A673 (cell line): ENCODE results near the gene ARFRP1. TPM values are rescaled to one million over a fixed set of nuclear protein-coding genes. Genes with fewer than 3 reads are reported as not detected.

Experiments
- BruUV-seq: library from RNA; stranded (reverse); fragments of 400-500 nt; replicated peaks from 2 replicates; lab custom pipeline; 2021; lab: Mats Ljungman, UMichigan
- CTCF ChIA-PET: fragments of 300-600 bp; sonication (Branson Sonifier 250); formaldehyde crosslinking; loops from one replicate; lab custom pipeline; 2022; ENCODE audit warnings: antibody characterized with exemption; lab: Charles Lee
- POLR2A ChIA-PET: fragments of 300-600 bp; sonication (Branson Sonifier 250); formaldehyde crosslinking; loops from one replicate; lab custom pipeline; 2022; ENCODE audit warnings: antibody characterized with exemption; ENCODE audit not compliant: low non-redundant PET; lab: Charles Lee
- DNase-seq: peaks from one replicate; pipeline ENCODE4 v3.0.0-alpha.2; 2015; ENCODE audit warnings: low spot score
- H3K27ac ChIP-seq: fragments of 200-600 bp; sonication (generic); 2 replicates; pipeline ENCODE4 v1.5.1; 2016; ENCODE audit warnings: mixed run types, low read depth, mild to moderate bottlenecking, mixed read lengths, antibody characterized with exemption, low read length; ENCODE audit not compliant: poor library complexity, severe bottlenecking
- H3K27me3 ChIP-seq: fragments of 200-600 bp; sonication (generic); replicated peaks from 2 replicates; pipeline ENCODE4 v1.6.1; 2017; ENCODE audit warnings: mixed run types, low read depth, mild to moderate bottlenecking, mixed read lengths, antibody characterized with exemption, low read length; ENCODE audit not compliant: insufficient read depth, poor library complexity
- H3K36me3 ChIP-seq: fragments of 200-600 bp; sonication (generic); 2 replicates; pipeline ENCODE4 v1.6.1; 2016; ENCODE audit warnings: mixed run types, mild to moderate bottlenecking, mixed read lengths, antibody characterized with exemption, low read length; ENCODE audit not compliant: insufficient read depth, poor library complexity, severe bottlenecking
- H3K4me1 ChIP-seq: fragments of 200-600 bp; sonication (generic); 2 replicates; pipeline ENCODE4 v1.6.1; 2017; ENCODE audit warnings: mixed run types, mild to moderate bottlenecking, mixed read lengths, antibody characterized with exemption, low read length; ENCODE audit not compliant: insufficient read depth, poor library complexity, severe bottlenecking
- H3K4me3 ChIP-seq: fragments of 200-600 bp; sonication (generic); 2 replicates; pipeline ENCODE4 v1.5.1; 2016; ENCODE audit warnings: low read depth, mixed run types, mild to moderate bottlenecking, mixed read lengths, low read length; ENCODE audit not compliant: poor library complexity, severe bottlenecking
- H3K9me3 ChIP-seq: fragments of 200-600 bp; sonication (generic); 2 replicates; pipeline ENCODE4 v1.6.1; 2016; ENCODE audit warnings: mixed run types, low read depth, mild to moderate bottlenecking, mixed read lengths, antibody characterized with exemption, low read length; ENCODE audit not compliant: poor library complexity, severe bottlenecking
- EZH2 ChIP-seq: fragments of 200-600 bp; sonication (generic); IDR thresholded peaks from 2 replicates; pipeline ENCODE4 v1.6.1; 2017; ENCODE audit warnings: borderline replicate concordance, low read depth, mild to moderate bottlenecking, mixed read lengths, antibody characterized with exemption, low read length; ENCODE audit not compliant: poor library complexity, severe bottlenecking
- intact Hi-C: fragments of 100-400 bp; cut with micrococcal nuclease; formaldehyde crosslinking; loops from one replicate; pipeline ENCODE4 v1.10.0; 2022; ENCODE audit not compliant: unreplicated experiment
- total RNA-seq: library from RNA; stranded (reverse); gene quantifications from 2 replicates; pipeline ENCODE4 v1.2.3, GENCODE V29; 2021
- TF ChIP-seq, protein P1 (sequence below): fragments of 300-800, 200-600 bp; sonication (generic); conservative IDR thresholded peaks from 2 replicates; pipeline ENCODE4 v1.5.1; 2017; ENCODE audit warnings: low read depth, mild to moderate bottlenecking, antibody characterized with exemption, low read length, moderate library complexity, mixed read lengths

ARFRP1 gene
- total RNA-seq, 1 experiment from 2014 or later, result 41.1 TPM

DNA sequence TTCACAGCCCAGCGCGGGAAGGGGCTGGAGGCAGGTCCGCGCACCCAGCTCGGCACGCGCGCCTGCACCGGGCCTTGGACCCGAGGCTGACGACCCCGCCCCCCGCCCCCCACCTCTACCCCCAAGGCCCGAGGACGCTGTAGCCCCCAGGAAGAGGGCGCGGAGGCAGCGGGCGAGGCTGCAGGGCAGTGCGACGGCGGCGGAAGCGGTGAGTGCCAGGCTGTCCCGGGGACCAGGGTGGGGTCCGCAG is 29.8 kb upstream of the ARFRP1 start:
- Histone ChIP-seq H3K27ac (no peak overlapping the region), H3K36me3 (peaks cover 18% of the 10 kb centered on the region), H3K4me3 (no peak overlapping the region), H3K4me1 (peaks cover 16% of the 10 kb centered on the region), H3K27me3 (no peaks in the 10 kb centered on the region), H3K9me3 (no peaks in the 10 kb centered on the region)
- BruUV-seq, result no TSS peak
- CTCF ChIA-PET, result no interaction called here
- intact Hi-C loops, result no loop called here
- no peak for TF ChIP-seq EZH2
- no peak for DNase-seq
- POLR2A ChIA-PET, result no interaction called here

DNA sequence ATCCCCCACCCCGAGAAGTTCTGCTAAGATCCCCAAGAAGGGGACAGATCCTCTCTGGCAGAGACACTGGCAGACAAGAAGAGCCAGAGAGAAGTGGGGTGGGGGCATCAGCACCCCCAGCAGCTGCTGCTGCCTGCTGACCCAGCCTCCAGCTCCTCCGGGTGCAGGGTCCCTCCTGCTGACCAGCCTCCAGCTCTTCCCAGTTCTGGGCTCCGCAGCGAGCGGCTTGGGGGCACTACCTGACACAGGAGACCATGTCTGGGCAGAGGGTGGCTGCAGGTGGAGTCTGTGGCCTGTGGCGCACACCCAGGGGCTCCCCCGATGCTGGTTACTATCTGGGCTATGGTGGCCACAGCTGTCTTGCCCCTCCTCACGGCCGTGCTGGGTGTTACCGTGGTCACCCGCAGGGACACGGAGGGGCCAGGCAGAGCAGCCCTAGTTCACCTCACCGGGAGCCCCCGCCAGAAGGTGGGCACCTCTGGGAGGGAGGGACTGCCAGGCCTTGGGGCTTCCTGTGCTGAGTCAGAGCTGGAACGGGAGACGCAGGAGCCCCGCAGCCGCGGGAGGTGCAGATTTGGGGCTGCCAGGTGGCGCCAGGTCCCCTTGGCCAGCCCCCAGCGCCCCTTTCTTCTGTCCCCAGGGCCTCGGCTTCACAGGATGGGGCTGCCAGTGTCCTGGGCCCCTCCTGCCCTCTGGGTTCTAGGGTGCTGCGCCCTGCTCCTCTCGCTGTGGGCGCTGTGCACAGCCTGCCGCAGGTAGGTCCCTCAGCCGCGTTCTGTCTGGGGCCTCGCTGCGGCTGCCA is 29.3 kb upstream of the ARFRP1 start:
- no peak overlapping the region for H3K27ac ChIP-seq
- ChIA-PET POLR2A (no interaction called here), CTCF (no interaction called here)
- no peaks in the 10 kb centered on the region for H3K27me3 ChIP-seq
- intact Hi-C loops, result no loop called here
- no peak overlapping the region for H3K4me3 ChIP-seq
- peaks cover 15% of the 10 kb centered on the region for H3K4me1 ChIP-seq
- H3K36me3 ChIP-seq, result peaks cover 13% of the 10 kb centered on the region
- no peaks in the 10 kb centered on the region for H3K9me3 ChIP-seq
- BruUV-seq, result no TSS peak
- TF ChIP-seq, protein P1, sequence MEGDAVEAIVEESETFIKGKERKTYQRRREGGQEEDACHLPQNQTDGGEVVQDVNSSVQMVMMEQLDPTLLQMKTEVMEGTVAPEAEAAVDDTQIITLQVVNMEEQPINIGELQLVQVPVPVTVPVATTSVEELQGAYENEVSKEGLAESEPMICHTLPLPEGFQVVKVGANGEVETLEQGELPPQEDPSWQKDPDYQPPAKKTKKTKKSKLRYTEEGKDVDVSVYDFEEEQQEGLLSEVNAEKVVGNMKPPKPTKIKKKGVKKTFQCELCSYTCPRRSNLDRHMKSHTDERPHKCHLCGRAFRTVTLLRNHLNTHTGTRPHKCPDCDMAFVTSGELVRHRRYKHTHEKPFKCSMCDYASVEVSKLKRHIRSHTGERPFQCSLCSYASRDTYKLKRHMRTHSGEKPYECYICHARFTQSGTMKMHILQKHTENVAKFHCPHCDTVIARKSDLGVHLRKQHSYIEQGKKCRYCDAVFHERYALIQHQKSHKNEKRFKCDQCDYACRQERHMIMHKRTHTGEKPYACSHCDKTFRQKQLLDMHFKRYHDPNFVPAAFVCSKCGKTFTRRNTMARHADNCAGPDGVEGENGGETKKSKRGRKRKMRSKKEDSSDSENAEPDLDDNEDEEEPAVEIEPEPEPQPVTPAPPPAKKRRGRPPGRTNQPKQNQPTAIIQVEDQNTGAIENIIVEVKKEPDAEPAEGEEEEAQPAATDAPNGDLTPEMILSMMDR, result no peak
- TF ChIP-seq EZH2, result no peak
- no peak for DNase-seq

DNA sequence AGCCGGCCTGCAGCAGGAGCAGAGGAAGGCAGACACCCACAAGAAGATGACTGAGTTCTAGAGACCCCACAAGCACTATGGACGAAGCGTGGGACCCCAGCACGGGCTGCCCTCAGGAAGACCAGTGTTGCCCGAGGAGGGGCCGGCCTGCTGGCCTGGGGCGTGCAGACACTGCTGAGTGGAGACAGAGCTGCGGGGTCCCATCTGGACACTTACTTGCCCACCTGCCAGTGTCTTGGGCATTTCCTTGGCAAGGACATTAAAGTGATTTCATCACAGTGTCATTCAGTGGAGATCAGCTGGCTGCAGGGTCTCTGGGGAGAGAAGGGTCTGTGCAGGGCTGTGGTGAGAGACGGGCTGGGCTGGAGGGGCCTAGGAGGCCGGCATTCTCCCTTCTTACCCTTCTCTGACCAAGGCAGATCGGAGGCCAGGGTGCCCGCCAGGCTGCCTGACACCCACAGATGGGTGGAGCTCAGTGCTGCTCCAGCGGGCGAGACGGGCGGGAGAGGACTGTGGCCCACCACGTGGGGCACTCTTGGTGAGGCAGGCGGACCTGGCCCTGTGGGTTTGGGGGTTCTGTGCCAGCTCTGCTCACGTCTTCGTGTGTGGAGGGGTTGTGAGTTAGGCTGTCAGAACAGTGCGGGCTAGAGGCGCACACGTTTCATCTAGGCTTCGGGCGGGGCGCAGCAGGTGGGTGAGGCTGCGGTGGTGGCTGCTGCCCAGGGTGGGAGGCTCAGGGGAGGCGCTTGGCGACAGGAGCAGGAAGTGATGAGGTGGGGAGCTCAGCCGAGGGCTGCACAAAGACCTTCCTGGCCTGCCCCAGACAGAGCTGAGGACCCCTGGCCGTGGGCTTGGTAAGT is 28.3 kb upstream of the ARFRP1 start, which contains the start of gene LIME1:
Gene LIME1 (plus strand): TSS at position 806 of the 860 bp plus-strand sequence. CDS start 886 bp downstream, outside the sequence.
- Histone ChIP-seq H3K4me1 (peaks cover 5% of the 10 kb centered on the region), H3K4me3 (no peak within 1 kb of the TSS), H3K36me3 (peaks cover 5% of the 10 kb centered on the region), H3K27ac (no peak within 1 kb of the TSS), H3K27me3 (no peaks in the 10 kb centered on the region), H3K9me3 (no peaks in the 10 kb centered on the region)
- no peak for DNase-seq
- no peak for TF ChIP-seq EZH2
- TF ChIP-seq, protein P1, result no peak
- CTCF ChIA-PET, result no interaction called here
- intact Hi-C loops, result no loop called here
- BruUV-seq, result no TSS peak
- POLR2A ChIA-PET, result no interaction called here
